RPMI7951 (cell line): ENCODE data around the gene EFL1. TPM values are rescaled to one million over a fixed set of nuclear protein-coding genes. Genes with fewer than 3 reads are reported as not detected.

Source experiments
- DNase-seq: peaks from one replicate; pipeline ENCODE4 v3.0.0-alpha.2; 2012; ENCODE audit warnings: low read depth
- total RNA-seq: library from RNA; depleted of rRNA; stranded (reverse); fragments of >200 nt; shearing (Covaris generic); gene quantifications from 2 replicates; pipeline ENCODE4 v1.2.3, GENCODE V29; 2014

Gene EFL1
- total RNA-seq, 1 experiment from 2014 or later = 34.4 TPM

GRCh38 chr15:82124331-82125263, 137.9 kb downstream of the EFL1 start:
- DNase-seq = no peak

DNA sequence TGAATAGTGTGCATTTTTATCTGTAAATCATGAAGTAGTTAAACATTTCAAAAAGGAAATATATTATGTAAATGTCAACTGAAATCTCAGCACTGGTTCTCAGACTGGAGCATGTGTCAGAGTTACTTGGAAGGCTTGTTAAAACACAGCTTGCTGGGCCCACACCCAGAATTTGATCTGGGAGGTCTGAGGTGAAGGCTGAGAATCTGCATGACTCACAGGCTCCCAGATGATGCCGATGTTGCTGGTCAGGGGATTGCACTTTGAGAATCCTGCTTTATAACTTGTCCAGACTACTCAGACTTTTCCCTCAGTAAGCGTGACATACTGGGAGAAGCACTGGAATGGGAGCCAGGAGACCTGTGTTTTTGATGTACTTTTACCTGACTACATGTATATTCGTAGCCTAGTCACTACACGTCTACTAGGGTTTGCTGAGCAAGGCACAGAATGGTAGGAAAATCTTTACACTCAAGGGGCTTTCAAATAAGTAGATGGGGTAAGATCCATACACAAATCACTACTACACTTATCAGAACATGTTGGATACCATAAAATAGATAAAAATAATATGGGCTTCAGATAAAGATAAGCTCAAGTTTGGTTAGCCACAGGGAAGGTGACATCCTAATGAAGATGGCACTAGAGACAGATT, 139.7 kb downstream of the EFL1 start:
- DNase-seq = peak; percentile 96

- DNase-seq = no peak
These were observed 144.5 kb downstream of the EFL1 start for GRCh38 chr15:82118040-82118439.

DNA sequence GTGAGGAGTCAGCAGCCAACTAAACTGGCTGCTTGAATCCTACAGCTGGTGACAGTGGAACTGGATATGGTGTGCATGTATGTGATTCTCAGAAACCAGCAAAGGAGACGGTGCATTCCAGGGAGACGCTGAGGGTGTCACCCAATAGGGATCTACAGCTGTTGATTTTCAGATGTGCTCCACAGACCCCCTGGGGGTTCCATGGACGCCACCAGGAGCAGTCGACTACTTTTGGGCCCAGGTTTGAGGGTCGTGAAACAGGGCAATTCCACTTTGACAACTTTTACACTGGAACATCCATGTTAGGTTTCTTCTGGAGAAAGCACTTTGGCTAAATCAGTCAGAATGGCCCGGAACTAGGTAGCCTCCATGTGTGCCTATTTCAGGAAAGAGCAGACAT, 145.2 kb downstream of the EFL1 start:
- no peak for DNase-seq

- no peak for DNase-seq
These were observed 147.9 kb downstream of the EFL1 start for GRCh38 chr15:82114660-82115059.

- DNase-seq = peak; percentile 57
These were observed 149.3 kb downstream of the EFL1 start for GRCh38 chr15:82113106-82113715.

DNA sequence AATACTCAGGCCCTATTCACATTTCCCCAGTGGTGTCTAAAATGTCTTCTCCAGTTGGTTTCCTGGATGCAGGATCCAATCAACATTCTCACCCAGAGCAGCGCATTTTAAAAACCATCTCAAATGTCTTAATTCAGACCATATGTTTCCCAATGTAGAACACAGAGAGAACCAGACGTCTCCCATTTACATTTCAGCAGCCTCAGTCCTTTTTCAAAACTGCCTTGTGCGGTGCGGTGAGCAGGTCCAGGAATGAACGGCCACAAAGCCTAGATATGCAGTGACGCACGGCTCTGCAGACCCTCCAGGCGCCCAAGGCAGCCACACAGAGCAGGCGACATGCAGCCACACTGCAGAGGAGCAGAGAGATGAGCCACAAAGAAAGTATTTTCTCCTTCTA, 150.6 kb downstream of the EFL1 start:
- peak; percentile 51 for DNase-seq

DNA sequence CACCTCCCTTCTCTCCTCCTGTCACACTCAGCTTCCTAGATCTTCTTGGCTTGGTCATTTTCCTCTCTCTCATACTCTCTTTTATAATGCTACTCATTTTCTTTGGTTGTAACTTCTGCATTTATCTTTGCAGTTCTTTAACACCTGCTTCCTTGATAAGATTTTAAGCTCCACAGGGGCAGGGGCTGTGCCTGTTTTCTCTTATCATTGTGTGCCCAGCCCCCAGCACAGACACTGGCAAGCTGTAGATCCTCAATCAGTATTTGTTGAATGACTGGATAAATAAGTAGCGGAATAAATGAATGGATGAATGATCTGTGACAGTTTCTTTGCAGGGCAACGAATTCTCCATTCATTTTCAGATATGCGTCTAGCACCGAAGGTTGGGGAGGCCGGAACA, 152.4 kb downstream of the EFL1 start:
- no peak for DNase-seq

- DNase-seq = peak; percentile 52
These were observed 153.9 kb downstream of the EFL1 start for GRCh38 chr15:82108489-82109078.

- DNase-seq = no peak
These were observed 155.9 kb downstream of the EFL1 start for GRCh38 chr15:82106679-82107078.

DNA sequence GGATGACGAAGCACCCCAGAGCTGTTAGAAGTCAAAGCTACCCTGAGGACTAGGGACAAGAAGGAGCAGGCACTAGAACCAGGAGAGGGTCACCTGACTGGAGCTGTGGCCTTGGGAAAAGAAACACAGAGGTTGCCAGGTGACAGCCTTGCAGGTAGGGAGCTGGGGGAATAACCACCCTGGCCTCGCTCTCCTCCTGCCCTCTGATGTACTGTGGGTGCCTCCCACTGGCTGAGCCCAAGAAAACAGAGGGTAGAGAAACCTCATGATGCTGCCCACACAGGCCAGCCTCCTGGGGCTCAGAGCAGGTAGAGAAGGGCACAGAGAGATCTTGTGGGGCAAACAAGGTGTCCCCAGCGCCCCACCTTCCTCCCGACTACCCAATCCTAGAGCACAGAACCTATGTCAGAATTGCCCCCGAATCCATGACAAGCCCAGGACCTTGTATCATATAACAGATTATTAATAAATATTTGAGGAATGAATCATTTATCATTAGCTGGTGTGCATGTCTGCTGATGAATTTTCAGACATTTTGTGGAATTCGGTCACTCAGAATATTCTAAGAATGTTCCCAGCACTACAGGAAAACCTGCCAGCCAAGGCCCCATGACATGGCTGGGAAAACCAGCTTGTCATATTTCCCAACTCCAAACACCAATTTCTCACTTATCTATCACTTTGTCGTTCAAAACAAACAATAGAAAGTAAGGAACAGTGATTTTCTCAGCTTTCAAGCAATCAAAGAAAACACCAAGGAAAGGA, 156.9 kb downstream of the EFL1 start:
- no peak for DNase-seq

GRCh38 chr15:82103468-82103867, 159.1 kb downstream of the EFL1 start:
- DNase-seq = no peak

DNA sequence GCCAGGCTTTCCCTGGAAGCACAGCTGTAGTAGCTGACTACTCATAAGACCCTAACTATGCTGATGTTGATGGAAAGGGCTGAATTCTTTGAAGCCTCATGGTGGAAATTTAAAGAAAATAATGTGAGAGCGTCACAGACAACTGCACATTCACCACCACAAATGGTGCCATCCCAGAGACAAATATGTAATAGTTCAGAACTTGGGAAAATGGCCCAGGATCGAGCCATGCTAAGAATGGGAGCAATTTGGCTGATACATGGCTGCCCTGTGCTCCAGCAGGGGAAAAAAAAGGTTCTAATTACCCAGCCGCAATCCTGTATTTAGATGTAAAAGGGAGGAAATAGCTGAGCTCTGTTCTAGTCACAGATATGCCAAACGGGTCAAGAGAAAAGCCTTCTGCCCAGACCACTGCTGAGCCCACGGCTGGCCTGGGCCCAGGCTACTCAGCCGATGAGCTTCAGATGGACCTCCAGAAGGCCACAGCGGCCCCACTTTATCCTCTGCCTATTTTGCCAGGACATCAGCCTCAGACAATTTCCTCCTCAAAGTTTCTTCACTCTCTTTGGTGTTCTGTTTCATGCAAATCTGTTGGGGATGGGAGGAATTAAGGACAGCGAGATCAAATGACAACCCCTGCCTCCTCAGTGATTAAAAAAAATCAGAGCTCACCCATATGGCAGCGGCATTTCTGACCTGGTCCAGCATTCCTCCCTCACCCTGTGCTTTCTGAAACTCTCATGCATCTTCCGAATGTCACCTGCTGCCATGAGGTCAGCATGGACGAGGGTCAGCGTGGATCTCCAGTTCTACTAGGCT, 162.2 kb downstream of the EFL1 start:
- DNase-seq = no peak

DNA sequence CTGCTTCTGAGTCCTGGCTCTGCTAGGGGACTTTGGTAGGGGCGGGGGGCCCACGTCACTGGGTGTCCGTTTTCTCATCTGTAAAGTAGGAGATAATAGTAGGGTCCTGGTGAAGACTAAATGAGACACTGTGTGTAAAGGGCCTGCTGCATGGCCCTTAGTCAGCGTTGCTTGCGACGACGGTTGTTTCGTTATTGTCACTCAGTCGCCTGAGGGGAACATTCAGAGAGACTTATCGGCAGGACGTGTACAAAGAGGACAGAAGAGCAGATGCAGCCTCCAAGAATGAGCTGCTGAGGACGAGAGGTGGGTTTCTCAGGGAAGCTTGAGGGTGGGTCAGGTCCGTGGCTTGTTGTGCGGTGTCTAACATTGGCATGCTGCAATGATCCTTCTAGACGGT, 163.9 kb downstream of the EFL1 start:
- DNase-seq = no peak

DNA sequence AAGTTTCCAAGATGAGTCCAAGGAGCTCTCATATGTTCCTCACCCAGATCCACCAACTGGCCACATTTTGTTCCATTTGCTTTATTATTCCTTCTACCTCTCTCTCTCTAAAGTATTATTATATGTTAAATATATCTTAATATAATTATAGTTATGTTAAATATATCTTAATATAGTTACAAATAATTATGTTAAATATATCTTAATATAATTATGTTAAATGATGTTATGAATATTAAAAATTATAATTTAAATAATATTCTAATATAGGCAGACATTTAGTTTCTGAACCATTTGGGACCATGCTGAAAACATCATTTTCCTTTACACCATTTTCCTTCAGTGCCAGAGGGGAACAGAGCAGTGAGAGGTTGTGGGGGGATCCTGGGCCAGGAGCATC, 166.7 kb downstream of the EFL1 start:
- DNase-seq = no peak

DNA sequence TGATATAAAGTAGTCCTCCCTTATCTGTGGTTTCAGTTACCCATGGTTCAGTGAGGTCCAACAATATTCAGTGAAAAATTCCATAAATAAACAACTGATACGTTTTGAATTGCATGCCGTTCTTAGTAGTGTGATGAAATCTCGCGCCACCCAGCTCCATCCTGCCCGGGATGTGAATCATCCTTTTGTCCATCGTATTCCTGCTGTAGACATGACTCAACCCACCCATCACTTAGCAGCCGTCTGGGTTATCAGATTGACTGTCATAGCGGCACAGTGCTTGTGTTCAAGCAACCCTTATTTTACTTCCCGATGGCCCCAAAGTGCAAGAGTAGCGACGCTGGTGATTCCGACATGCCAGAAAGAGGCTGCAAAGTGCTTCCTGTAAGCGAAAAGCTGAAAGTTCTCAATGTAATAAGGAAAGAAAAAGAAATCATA, 168.7 kb downstream of the EFL1 start:
- peak; percentile 95 for DNase-seq

DNA sequence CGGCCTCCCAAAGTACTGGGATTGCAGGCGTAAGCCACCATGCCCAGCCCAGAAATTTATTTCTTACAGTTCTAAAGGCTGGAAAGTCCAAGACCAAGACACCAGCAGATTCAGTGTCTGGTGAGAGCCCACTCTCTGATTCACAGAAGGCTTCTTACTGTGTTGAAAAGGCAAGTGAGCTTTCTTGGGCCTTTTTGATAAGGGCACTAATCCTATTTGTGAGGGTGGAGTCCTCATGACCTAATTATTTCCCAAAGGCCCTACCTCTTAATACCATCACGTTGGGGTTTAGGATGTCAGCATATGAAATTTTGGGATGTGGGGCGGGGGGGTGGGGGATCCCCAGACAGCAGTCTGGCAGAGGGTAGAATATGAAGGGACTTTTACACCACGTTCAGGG, 169.2 kb downstream of the EFL1 start:
- no peak for DNase-seq

DNA sequence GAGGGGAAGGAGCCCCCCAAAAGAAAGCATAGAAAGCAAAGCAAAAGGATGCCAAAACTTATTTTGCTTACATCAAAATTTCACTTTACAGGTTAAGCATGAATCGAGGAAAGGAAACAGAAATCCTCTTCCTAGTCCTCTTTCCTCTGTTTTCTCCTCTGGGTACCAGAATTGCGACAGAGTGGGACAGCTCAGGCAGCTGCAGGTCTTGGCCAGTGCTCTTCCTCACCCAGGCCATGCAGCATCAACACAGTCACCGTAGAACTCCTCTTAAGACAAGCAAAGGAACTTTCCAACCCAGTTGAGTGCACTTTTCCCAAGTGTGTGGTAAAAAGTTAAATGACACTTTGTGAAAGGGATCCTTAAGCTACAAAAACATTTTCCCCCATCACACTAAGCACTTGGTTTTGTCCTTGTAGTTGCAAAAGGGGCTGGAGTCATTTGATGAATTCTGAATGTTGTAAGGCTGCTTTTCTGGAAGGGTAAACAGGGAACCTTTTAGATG, 170.8 kb downstream of the EFL1 start:
- no peak for DNase-seq

GRCh38 chr15:82086243-82086995, 176.1 kb downstream of the EFL1 start:
- DNase-seq = no peak
